GM21367 (cell line): ENCODE data around the gene ST6GAL1.
"Not testable (repeated sequence)": the region's sequence is repeated elsewhere in the genome, so short reads cannot be mapped to it uniquely, and the experiment has no call there.

Experiments used
- ATAC-seq: cut with Tn5 transposase; IDR thresholded peaks from one replicate; pipeline ENCODE4 v1.9.1; 2021; ENCODE audit not compliant: unreplicated experiment

The ST6GAL1 gene

DNA sequence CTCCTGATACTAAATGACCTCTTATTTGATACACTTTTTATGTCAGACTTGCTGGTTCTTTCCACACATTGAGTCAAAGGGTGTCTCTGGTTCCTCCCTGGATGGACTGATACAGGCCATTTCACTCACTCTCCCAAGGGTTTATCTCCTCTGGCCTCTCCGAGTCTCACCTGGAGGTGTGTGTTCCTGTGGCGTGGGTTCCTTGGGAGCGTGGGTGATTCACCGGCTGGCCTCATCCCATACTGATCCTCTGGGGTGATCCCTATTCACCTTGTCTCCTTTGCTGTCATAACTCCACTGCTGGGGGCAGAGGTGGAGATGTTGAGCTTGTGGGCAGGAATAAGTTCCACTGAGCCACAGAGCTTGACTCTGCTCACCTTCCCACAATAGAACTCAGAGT is 61.1 kb downstream of the ST6GAL1 start:
- ATAC-seq: no peak

DNA sequence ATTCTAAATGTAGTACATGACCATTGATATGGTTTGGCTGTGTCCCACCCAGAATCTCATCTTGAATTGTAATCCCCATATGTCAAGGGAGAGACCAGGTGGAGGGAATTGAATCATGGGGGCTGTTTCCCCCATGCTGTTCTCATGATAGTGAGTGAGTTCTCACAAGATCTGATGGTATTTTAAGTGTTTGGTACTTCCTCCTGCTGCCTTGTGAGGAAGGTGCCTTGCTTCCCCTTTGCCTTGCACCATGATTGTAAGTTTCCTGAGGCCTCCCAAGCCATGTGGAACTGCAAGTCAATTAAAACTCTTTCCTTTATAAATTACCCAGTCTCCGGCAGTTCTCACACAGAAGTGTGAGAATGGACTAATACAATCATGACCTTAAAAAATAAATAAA is 61.8 kb downstream of the ST6GAL1 start:
- not testable (repeated sequence) for ATAC-seq

DNA sequence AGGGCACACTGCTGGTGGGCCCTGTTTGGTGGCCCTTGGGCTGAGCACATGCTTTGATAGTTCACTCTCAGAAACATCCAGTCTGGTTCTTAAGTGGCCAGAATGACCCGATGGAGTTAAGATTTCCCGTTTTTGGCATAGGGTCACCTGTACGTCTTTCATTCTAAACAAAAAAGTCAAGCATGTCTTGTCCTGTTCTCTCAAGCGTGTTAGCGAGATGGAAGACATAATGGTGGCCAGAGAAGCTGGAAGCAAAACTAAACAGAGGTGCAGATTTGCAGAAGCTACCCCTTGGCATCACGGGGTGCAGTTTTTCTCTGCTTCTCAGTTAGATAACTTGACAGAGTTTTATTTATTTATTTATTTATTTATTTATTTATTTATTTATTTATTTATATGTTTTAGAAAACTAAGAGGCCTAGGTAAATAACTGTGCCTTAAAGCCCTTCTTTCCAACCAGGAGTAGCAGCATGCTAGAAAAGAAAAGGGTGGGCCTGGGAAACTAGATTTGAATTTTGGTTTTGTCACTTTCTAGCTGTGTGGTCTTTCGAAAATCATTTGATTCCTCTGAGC is 63.0 kb downstream of the ST6GAL1 start:
- ATAC-seq: no peak

DNA sequence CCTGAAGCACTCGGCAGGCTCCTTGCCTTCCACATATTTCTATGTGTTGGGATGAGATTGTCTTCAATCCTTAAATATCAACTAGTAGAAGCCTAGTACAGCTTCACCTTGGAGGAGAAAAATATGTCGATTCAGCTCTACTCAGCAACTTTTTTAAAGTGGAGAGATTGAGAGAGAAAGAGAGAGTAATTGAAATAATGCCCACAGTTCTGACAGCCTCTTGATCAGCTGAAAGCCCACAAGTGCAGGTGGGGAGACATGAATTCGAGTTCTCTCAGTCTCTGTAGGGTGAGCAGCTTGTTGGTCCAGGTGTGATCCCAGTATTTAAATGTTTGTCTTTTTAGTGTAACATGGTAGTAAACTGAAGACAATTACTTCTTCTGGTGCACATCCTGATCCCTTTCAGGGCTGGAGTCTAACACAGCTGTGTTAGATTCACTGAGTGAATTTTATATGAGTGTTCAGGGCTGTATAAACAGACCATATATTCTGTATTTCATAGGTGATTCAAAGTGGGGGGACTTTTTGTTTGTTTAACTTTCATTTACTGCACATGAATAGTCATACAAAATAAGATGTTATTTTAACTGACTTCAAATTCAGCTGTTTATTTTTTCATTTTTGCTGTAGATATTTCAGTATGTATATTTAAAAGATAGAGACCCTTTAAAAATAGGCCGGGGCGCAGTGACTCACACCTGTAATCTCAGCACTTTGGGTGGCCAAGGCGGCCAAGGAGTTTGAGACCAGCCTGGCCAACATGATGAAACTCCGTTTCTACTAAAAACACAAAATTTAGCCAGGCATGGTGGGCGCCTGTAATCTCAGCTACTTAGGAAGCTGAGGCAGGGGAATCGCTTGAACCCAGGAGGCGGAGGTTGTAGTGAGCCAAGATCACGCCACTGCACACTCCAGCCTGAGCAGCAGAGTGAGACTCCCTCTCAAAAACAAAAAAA is 64.0 kb downstream of the ST6GAL1 start:
- no peak for ATAC-seq

DNA sequence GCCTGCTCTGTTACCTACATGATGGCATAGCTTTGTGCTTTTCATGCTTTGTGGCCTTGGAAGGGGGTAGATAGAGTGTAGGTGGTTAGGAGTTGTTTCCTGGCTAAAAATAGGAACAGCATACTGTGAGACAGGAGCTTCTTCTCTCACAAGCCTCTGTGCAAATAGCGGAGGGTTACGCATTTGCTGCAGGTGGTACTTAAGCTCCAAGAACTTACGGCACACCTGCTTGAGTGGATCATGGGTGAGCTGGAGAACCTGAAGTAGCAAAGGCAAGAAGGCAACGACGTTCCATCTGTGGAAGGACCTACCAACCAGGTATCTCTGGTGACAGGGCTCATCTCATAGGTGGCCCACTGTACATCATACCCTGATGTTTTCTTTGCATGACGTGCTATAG is 66.0 kb downstream of the ST6GAL1 start:
- no peak for ATAC-seq

DNA sequence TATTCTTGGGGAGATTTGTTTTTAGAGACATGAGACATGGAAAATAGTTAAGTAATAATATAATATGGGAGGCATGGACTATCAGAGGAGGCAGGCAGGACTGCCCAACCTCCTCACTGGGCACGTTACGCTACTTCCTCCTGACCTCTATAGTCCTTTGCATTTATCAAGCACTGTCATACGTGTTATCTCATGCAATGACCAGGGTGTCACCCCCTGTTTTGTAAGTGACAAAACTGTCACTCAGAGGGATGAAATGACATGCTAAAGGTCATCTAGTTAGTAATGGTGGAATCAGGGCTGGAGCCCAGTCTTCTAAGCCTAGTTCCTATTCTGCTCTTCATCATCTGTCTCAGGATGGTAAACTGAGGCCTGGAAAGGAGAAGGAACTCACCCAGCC is 66.7 kb downstream of the ST6GAL1 start:
- ATAC-seq: no peak

DNA sequence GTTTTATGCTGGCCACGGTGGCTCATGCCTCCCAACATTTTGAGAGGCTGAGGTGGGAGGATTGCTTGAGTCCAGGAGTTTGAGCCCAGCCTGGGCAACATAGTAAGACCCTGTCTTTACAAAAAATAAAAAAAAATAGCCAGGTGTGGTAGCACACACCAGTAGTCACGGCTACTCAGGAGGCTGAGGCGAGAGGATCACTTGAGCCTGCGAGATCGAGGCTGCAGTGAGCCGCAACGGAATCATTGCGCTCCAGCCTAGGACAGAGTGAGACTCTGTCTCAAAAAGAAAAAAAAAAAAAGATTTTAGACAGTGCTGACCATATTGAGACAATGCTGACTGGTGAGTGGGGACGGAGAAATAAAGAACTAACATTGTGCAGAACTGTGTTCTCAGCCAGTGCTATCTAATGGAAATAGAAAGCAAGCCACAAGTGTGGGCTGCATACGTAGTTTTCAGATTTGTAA is 67.2 kb downstream of the ST6GAL1 start:
- no peak for ATAC-seq

DNA sequence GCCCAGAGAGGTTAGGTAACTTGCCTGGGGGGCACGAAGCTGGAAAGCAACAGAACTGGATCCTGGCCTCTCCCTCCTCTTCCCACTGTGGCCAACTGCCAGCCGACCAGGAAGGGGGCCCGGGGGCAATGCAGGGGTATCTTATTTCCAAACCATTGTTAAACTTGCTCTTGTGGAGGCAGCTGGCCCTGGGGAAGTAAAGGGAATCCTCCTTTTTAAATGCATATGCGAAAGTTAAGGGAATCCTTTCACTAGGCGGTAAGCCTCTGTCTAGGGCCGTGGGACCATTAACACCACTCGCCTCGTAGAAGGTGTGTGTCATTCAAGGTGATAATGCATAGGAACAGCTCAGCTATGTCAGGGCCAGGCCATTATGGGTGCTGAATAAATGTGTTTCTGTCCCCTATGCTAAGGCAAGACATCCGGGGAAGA is 68.6 kb downstream of the ST6GAL1 start:
- ATAC-seq: no peak

DNA sequence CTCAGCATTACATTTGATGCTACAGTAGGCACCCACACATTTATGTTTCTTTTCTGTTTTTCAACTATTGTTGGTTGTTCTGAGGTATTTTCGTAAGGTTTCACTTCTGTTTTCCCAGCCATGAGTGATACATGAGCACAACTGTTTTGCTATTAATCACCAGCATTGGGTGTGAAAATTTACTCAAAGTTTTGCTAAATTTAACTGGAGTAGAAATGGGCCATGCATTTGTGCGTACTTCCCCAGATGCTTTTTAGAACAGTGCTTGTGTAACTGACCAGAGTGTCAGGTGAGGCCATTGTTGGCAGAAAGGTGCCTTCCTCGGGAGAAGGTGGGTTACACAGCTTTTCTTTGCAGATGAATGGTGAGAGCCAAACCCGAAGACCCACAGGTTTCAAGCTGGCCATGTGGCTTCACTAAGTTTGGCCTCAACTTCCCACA is 70.4 kb downstream of the ST6GAL1 start:
- ATAC-seq: peak; percentile 60

DNA sequence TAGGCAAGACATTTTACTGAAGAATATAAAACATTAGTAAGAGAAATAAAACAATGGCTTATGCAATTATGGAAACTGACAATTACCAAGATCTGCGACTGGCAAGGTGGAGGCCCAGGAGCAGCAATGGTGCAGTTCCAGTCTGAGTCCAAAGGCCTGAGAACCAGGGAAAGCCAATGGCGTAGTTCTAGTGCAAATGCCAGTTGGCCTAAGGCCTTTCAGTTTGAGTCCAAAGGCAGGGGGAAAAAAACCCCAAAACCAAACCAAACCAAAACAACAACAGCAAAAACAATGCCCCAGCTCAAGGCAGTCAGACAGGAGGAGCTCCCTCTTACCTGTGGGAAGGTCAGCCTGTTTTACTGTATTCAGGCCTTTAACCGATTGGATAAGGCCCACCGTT is 72.6 kb downstream of the ST6GAL1 start:
- no peak for ATAC-seq

DNA sequence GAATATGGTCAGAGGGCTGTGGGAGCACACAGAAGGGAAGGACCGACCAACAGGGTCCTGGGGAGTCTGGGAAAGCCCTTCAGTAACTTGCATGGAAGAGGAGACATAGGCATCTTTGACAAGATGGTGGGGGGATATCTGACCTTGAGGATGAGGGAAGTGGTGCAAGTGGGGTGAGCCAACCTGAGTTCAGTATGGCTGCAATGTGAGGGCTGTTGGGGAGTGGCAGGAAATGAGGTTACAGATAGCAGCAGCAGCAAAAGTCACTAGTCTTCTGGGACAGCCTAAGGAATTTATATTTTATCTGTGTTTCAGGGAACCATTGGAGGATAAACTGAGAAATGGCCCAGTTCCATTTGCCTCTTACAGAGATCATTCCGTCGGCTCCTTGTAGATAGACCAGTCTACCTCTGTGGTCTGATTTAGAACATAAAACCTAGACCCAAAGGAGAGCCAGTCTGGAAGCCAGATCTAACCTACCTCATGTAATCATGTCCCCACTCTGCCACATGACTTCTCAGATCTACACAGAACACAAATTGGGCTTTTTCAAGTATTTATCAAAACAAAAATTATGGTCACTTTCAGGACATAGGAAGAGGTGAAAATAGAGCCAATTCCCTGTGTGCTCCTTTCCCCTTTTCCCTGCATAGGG is 75.6 kb downstream of the ST6GAL1 start:
- no peak for ATAC-seq

DNA sequence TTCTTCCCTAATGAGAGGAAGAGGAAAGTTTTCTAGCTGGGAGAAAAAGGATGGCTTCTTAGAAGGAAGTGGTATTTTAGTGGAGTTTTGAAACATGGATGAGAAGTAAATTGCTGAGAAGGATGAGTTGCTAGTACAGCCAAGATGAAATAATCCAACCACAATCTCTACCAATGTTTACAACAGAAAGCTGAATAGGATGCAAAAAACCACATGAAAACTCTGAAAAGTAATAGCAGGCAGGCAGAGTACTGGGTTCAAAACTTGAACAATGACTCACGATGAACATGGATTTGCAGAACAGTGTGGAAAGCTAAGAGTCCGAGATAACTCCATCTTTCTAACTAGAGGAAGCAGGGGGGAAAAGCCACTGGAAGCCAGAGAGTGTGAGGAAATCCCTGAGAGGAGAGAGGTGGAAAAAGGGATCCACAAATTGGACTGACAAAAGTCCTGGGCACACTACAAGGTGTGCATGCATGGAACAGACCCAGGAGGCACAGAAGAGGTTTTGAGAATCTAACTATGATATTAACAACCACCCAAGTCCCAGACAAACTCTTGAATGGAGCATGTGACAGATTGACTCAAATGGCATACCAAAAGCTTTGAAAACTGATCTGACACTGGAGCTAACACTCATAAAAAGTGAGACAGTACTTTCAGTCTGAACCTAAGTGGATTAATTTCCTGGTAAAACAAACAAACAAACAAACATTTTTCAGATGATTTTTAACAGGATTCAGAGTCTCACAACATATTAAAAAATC is 76.7 kb downstream of the ST6GAL1 start:
- no peak for ATAC-seq

DNA sequence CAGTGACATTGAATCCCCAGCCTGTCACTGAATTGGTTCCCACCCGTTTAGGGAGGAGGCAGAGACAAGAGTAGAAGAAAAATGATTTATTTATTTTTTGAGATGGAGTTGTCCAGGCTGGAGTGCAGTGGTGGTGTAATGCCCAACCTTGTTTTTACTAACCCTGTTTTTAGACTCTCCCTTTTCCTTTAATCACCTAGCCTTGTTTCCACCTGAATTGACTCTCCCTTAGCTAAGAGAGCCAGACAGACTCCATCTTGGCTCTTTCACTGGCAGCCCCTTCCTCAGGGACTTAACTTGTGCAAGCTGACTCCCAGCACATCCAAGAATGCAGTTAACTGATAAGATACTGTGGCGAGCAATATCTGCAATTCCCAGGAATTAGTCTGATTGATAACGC is 80.1 kb downstream of the ST6GAL1 start:
- not testable (repeated sequence) for ATAC-seq

DNA sequence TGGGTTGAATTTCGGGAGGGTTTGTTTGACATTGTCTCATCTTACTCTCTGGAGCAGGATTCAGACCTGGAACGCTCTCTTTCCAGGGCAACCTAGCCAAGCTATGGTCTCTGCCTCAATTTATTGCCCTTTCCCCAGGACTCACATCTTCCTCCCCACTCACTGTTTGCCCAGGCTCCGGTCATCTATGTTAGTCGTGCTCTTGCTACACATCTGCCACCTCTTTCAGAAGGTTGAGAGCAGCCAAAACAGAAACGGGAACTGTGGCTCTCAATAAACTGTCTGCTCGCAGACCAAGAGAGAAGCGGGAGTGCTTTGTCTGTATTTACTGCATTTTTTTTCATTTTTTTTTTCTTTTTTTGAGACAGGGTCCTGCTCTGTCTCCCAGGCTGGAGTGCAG is 81.6 kb downstream of the ST6GAL1 start:
- peak; percentile 37 for ATAC-seq

DNA sequence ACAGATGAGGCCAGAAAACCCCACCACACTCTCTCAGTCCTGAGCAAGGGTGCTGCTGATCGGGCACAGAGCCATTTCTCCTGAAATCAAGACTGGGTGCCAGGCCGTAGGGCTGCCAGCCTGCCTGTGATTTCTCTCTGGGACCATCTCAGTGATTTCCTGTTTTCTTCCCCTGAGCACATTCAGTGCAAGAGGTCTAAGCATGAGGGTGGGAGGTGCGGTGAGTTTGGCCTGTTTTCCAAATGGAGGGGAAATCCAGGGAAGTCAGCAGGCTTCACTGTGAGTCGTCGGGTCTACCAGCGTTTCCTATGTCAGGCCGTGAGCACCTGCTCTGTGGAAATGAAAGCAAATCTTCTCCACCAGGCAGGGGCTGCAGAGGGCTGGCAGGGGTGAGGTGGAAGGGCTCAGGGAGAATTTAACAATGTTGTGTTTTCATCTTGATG is 82.3 kb downstream of the ST6GAL1 start:
- no peak for ATAC-seq

DNA sequence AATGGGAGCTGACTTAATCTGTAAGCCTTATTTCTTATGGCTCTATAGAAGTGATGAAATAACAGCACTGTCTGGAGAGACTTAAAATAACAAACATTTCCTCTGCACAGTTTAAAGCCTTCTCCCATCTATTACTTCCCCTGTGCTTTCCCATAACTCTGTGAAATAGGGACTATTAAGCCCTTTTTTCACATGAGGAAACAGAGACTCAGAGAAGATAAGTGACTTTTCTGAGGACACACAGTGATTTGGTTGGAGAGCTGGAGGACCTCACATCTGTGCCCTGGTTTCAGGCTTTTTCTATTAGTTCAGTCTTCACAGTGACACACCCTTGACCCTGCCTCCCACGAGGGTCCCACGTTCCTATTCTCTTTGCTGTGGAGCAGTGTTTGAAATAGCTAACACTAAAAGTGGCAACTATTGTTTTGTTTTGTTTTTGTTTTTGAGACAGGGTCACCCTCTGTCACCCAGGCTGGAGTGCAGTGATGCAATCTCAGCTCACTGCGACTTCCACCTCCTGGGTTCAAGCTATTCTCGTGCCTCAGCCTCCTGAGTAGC is 82.9 kb downstream of the ST6GAL1 start:
- ATAC-seq: no peak

DNA sequence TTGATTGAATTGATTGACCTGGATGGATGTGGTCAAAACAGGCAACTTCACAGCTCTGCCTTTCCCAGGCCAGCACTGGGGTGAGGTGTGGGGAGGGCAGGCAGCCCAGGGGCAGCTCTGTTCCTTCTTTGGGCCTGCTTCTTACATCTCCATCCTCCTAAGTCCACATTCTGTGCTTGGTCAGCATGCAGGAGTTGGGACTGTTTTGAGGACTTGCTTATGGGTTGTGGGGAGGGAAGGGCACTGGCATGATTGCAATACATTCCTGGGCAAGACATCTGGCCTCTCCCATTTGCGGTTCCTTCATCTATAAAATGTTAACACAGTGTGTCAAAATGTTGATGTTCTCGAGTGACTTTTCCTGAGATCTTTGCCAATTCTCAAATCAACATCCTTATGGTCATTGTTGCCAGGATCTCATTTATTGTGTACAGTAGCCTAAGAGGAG is 84.1 kb downstream of the ST6GAL1 start:
- ATAC-seq: no peak

DNA sequence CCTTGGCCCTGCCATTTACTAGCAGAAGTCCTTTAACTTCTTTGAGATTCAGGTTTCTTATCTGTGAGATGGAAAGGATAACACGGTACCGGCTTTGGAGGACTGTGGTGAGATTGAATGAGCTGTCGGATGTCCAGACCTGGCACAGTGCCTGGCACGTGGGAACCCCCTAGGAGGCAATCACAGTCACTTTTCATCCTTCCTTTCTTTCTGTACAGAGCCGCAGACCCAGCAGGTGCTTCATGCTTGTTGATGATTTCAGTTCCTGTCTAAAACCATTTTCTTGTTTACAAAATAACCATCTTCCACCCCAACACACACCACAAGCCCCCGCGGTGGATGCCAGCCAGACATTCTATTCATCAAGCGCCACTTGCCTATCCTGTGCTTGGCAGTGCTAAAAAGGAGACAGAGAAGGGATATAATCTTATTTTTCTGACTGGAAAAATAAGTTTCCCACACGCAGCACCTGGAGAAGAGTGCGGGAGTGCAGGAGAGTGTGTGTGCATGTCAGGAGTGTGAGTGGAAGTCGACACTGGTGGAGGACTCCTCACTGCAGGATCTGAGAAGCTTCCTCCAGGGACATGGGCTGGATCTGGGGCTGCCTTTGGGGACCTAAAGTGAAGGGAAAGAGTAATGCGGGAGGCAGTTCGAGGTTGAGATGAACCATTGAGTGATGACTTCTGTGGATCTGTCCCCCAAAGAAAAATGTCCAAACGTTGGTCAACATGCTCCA is 85.7 kb downstream of the ST6GAL1 start:
- ATAC-seq: peak; percentile 53

DNA sequence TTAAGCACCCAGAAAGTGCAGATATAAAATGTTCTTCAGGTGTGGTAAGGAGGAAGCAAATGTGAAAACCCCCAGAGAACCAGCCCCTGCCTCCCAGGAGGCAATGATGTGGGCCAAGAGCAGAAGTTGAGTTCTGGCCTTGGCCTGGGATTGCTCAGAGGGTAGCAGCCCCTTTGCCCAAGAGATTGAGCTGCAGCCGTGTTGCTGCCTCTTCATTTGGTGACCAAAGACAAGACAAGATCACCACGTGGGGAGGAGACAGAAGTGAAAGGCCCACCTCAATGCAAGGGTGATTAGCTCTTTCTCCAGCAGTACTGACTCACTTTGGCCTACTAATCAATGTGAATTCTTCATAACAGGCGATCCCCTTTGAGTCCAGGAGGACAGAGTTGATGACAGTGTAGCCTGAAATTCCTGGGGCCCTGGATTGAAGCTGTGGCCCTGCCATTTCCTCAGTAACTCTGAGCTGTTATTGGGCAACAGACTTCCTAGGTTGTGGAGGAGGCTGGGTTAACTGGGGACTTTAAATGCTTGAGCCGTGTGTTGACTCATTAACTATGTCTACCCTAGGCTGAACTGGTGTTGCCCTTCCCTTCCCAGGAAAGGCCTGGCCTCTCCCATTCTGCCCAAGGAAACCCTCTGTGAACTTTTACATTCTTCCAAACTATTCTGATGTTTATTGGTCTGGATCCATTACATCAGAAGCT is 86.5 kb downstream of the ST6GAL1 start:
- peak; percentile 24 for ATAC-seq
